Measurements from ENCODE around the gene CLBA1.
"Not testable (repeated sequence)": the region's sequence is repeated elsewhere in the genome, so short reads cannot be mapped to it uniquely, and the experiment has no call there.

The CLBA1 gene

GRCh38 chr14:104947881-104948735 is 37.5 kb upstream of the CLBA1 start:
- DNase-seq (ENCODE audit: low read depth) = not testable (repeated sequence)

DNA sequence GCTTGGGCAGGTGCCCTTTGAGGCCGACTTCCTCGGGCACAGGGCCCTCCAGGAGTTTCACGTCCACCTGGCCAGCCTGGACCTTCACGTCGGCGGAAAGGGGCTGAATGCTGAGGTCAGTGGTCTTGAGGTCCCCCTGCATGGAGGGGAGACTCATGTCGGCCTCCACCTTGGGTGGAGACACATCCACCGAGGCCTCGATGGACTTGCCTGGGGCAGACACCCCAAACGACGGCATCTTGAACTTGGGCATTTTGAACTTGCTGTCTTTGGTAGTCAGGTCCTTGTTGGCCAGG is 36.9 kb upstream of the CLBA1 start:
- no peak for DNase-seq (ENCODE audit: low read depth)

DNA sequence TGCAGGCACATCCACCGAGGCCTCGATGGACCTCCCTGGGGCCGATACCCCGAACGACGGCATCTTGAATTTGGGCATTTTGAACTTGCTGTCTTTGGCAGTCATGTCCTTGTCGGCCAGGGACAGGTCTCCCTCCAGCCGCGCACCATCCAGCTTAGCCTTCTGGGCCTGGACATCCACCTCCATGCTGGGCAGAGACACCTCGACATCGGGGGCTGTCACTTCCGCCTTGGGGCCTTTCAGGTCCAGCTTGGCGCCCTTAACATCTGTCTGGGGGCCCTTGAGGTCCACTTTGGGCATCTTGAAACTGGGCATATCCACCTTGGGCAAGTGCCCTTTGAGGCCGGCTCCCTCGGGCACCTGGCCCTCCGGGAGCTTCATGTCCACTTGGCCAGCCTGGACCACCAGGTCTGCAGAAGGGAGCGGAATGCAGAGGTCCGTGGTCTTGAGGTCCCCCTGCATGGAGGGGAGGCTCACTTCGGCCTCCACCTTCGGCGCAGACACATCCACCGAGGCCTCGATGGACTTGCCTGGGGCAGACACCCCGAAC is 36.1 kb upstream of the CLBA1 start:
- not testable (repeated sequence) for DNase-seq (ENCODE audit: low read depth)

DNA sequence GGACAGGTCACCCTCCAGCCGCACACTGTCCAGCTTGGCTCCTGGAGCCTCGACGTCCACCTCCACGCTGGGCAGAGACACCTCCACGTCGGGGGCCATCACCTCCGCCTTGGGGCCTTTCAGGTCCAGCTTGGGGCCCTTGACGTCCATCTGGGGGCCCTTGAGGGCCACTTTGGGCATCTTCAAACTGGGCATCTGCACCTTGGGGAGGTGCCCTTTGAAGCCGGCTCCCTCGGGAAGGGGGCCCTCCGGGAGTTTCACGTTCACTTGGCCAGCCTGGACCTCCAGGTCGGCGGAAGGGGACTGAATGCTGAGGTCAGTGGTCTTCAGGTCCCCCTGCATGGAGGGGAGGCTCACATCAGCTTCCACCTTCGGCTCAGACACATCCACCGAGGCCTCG is 35.6 kb upstream of the CLBA1 start:
- DNase-seq (ENCODE audit: low read depth) = no peak

DNA sequence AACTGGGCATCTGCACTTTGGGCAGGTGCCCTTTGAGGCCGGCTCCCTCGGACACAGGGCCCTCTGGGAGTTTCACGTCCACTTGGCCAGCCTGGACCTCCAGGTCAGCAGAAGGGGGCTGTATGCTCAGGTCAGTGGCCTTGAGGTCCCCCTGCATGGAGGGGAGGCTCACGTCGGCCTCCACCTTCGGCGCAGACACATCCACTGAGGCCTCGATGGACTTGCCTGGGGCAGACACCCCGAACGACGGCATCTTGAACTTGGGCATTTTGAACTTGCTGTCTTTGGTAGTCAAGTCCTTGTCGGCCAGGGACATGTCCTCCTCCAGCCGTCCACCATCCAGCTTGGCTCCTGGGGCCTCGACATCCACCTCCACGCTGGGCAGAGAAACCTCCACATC is 34.9 kb upstream of the CLBA1 start:
- DNase-seq (ENCODE audit: low read depth) = not testable (repeated sequence)

GRCh38 chr14:104951863-104952657 is 33.5 kb upstream of the CLBA1 start:
- DNase-seq (ENCODE audit: low read depth) = not testable (repeated sequence)

GRCh38 chr14:104953097-104953496 is 32.5 kb upstream of the CLBA1 start:
- no peak for DNase-seq (ENCODE audit: low read depth)

DNA sequence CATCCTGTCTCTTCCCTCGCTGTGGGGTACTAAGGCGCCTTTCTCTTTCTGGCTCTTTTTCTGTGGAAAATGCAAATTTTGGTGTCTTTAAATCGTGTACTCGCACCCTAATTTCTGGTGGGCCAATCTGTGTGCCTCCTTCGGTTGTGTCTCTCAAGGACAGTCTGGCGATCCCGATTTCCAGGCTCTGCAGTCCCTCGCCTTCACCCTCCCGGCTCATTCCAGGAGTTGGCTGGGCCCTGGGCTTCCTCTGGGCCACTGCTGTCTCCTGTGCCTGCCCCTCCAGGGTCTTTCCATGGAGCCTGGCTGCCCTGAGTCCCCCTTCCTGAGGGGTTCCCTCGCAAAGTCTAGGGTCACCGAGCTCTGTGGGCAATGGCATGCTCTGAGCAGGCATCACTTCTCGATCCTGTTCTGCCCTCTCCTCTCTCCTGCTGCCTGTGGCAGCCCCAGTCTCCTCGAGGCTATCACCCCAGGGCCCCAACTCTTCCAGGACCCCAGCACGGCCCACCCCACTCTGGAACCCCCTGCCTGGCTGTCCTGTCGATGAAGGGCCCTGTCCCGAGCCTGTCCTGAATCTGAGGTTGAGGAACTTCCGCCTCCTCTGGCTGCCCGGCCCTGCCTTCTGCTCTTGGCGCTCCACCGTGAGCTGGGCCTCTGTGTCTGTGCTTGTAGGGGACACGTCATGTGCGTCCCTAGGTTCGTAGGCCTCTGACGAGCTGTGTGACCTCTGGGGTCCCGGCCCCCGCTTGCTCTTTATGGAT is 31.5 kb upstream of the CLBA1 start:
- no peak for DNase-seq (ENCODE audit: low read depth)

GRCh38 chr14:104954746-104955395 is 30.7 kb upstream of the CLBA1 start:
- DNase-seq (ENCODE audit: low read depth) = no peak

- no peak for DNase-seq (ENCODE audit: low read depth)
These were observed 30.2 kb upstream of the CLBA1 start for GRCh38 chr14:104955396-104955770.

GRCh38 chr14:104956290-104956890 is 29.2 kb upstream of the CLBA1 start:
- no peak for DNase-seq (ENCODE audit: low read depth)

- no peak for DNase-seq (ENCODE audit: low read depth)
These were observed 28.2 kb upstream of the CLBA1 start for GRCh38 chr14:104957146-104958113.

DNA sequence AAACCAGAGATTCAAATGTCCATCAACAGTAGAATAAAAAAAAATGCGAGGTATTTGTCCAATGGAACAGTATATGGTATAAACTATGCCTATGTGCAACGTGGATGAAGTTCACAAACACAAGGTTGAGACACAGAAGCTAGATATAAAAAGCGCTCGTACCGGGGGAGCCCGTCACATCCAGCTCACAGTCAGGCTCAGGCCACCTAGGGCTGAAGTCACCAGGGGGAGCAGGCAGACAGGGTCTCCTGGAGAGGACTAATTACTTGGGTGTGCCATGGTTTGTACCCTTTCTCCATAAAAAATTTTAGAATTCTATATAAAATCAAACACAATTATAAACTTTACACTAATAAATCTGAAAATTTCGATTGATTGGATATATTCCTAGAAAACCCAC is 21.0 kb upstream of the CLBA1 start:
- no peak for DNase-seq (ENCODE audit: low read depth)

GRCh38 chr14:104965561-104966231 is 19.9 kb upstream of the CLBA1 start:
- DNase-seq (ENCODE audit: low read depth) = no peak

DNA sequence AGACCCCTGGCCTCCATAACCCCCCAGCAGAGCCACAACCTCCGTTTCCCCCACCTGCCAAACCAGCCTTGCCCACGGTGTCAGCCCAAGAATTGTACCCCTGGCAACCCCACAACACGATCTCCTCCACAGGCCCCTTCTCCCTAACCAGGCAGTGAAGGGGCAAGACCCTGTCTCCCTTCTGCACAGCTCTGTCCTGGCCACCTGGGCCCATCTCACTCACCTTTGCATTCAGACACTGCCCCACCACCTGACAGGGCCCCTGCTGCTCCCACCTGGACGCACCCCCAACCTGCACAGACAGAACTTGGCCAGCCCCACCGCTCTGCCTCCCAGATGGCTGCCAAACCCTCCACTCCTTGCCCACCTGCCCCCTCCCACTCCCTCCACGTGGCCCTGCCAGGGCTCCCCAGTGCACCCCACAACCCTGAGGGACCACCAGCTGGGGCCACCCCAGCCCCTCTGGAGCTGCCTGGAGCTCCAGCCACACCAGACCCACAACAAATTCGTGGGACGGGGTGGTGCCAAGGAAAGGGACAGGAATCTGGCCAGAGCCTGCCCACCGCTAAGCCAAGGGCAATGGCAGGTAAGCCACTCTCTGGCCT is 19.2 kb upstream of the CLBA1 start:
- no peak for DNase-seq (ENCODE audit: low read depth)

DNA sequence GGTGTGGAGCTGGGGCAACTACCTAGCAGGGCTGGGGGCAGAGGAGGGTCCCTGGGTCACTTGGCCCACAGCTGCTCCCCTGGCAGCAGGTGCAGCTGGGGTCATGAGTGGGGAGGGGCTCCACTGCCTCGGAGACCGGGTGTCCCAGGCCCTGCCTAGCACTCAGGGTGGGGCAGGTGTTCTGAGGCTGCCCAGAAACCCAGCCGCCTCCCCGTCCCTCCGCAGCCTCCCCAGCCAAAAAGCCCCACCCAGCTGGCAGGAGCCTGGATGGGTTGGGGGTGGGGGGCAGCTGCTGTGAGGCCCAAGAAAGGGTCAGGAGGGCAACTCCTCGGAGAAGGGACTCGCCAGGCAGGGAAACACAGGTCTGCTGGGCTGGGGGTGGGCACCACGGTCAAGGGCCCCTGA is 18.6 kb upstream of the CLBA1 start:
- DNase-seq (ENCODE audit: low read depth) = no peak

GRCh38 chr14:104967386-104968152 is 18.0 kb upstream of the CLBA1 start:
- no peak for DNase-seq (ENCODE audit: low read depth)

DNA sequence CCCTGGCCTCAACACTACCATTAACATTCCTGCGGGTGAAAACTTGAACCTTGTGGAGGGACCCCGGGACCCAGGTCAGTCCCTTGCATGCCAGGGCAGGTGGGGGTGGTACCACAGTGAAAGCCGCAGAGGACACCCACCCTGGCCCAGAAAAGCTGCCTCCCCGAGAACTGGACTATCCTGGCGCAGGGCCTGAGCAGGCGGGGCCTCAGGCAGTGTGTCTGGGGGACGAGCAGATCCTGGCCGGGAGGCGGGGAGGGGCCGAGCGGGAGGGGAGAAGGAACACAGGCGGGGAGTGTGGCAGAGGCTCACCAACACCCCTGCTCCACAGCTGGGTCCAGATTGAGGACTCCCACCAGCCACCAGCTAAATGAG is 17.4 kb upstream of the CLBA1 start:
- DNase-seq (ENCODE audit: low read depth) = no peak

Measured in GM04503 (cell line).